Left hindlimb (tissue), 1 donor: Measurements from ENCODE around the gene S100A6.

ENCODE experiments used
- DNase-seq: peaks from one replicate; pipeline ENCODE4 v3.0.0-alpha.2; 2018

Gene S100A6

GRCh38 chr1:153544453-153545066 is 8.8 kb upstream of the S100A6 start:
- DNase-seq, result no peak

GRCh38 chr1:153543736-153544135 is 7.9 kb upstream of the S100A6 start:
- DNase-seq, result no peak

- no peak for DNase-seq
These were observed 7.3 kb upstream of the S100A6 start for GRCh38 chr1:153542956-153543711.

- DNase-seq, result no peak
These were observed 6.1 kb upstream of the S100A6 start for GRCh38 chr1:153541641-153542590.

GRCh38 chr1:153540394-153541361 is 4.9 kb upstream of the S100A6 start, which contains the start of gene S100A5:
Gene S100A5, minus strand, starts transcription at chr1:153540934. Its CDS starts 743 bp downstream, at chr1:153540191.
- no peak for DNase-seq

- no peak for DNase-seq
These were observed 3.8 kb upstream of the S100A6 start for GRCh38 chr1:153539395-153540093.

- DNase-seq, result no peak
These were observed 2.6 kb upstream of the S100A6 start for GRCh38 chr1:153538315-153538821.

- DNase-seq, result no peak
These were observed 1.6 kb upstream of the S100A6 start for GRCh38 chr1:153537376-153537730.

- DNase-seq, result no peak
These were observed 1.0 kb upstream of the S100A6 start for GRCh38 chr1:153536671-153537375.

GRCh38 chr1:153536012-153536670 is 350 bp upstream of the S100A6 start:
- peak; percentile 88 for DNase-seq

GRCh38 chr1:153534925-153535241 is 908 bp downstream of the S100A6 start:
- DNase-seq, result no peak

GRCh38 chr1:153534226-153534924 is 1.4 kb downstream of the S100A6 start:
- no peak for DNase-seq

GRCh38 chr1:153533689-153534201 is 2.0 kb downstream of the S100A6 start:
- no peak for DNase-seq

- peak; percentile 92 for DNase-seq
These were observed 2.8 kb downstream of the S100A6 start for GRCh38 chr1:153532769-153533599.

GRCh38 chr1:153532181-153532580 is 3.6 kb downstream of the S100A6 start:
- DNase-seq, result no peak

GRCh38 chr1:153531638-153532037 is 4.2 kb downstream of the S100A6 start:
- no peak for DNase-seq

GRCh38 chr1:153527683-153528040 is 8.1 kb downstream of the S100A6 start:
- no peak for DNase-seq

GRCh38 chr1:153527023-153527682 is 8.6 kb downstream of the S100A6 start:
- peak; percentile 23 for DNase-seq
